GM19468 (cell line): ENCODE results near the gene CPNE4.

Experiments
- ATAC-seq: cut with Tn5 transposase; IDR thresholded peaks from one replicate; pipeline ENCODE4 v1.9.1; 2021; ENCODE audit warnings: mild to moderate bottlenecking, moderate library complexity, moderate number of reproducible peaks; ENCODE audit not compliant: unreplicated experiment; ENCODE audit errors: extremely low read depth

The CPNE4 gene

DNA sequence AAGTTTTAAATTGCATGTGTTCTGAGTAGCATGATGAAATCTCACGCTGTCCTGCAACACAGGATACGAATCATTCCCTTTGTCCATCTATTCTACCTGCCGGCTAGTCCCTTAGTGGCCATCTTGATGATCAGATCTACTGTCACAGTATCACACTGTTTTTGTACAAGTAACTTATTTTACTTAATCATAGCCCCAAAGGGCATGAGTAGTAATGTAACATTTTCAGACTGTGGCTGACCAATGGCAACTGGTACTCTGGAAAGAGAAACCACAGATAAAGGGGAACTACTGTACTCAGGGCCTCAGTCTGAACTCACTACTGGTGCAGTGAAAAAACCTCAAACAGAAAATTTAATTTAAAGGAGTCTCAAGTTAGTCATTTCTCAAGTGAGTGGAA, 404.7 kb downstream of the CPNE4 start:
- ATAC-seq = peak; percentile 87

DNA sequence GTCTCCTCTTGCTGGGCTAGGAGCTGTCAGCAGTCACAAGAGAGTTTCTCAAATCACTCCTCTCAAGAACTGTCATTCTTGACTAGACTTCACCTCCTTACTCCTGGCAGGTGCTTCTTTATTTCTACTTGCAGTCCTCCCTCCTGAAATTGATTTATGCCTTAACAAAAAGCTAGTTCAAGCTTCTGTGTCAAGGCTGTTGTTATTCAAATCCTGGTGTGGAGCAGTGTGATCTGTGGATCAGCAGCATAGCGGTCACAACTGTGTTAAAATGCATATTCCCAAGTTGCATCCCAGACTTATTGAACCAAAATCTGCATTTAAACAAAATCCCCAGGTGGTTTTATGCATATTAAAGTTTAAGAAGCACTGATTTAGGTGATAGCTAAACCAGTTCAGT, 411.4 kb downstream of the CPNE4 start:
- ATAC-seq = no peak

DNA sequence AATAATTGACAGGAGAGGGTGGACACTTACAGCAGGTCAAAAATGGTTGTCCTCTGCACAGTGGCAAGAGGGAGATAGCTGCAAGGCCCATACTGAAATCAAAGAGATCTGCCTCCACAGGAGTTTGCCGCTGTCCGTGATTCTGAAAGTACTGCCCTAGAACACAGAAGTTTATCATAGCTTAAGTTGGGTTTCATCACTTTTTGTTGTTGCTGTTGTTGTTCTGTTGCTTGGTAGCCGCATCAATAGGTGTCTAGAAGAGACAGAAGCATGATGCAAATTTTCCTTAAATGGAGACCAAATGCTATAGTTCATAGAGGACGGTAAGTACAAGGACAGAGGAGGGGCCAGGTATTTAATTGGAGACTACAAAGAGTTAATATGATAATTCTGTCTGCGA, 412.1 kb downstream of the CPNE4 start:
- no peak for ATAC-seq

DNA sequence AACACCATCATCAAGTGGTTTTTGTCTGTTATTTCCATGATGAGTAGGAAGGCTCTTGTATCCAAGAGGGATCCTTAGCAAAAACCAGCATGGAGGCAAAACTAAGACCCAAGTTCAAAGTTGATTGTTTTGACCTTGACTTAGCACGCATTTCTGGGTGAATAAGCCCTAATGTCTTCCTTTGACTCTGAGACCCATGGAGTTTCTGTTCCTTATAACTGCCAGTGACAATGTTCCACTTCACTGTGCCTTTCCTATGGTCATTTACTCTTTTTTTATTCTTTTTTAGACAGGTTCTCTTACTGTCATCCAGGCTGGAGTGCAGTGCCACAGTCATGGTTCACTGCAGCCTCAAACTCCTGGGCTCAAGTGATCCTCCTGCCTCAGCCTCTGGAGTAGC, 413.8 kb downstream of the CPNE4 start:
- no peak for ATAC-seq

DNA sequence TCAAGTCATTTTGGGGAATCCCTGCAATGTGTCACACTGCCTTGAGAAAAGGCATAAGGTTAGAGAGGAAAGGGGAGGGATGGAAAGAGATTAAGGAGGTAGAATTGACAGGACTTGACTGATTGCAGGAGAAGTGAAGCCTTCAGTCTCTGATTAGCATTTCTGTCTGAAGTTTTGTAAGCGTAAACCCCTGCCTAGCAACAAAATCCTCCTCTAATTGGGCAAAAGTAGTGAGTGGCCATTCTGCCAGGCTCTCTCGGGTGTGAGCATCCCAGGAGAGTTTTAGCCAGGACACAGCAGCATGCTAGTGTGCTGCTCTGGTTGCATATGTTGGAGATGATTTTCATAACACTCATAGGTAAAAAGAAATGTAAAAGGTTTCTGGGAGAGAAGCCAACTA, 415.0 kb downstream of the CPNE4 start:
- ATAC-seq = no peak

DNA sequence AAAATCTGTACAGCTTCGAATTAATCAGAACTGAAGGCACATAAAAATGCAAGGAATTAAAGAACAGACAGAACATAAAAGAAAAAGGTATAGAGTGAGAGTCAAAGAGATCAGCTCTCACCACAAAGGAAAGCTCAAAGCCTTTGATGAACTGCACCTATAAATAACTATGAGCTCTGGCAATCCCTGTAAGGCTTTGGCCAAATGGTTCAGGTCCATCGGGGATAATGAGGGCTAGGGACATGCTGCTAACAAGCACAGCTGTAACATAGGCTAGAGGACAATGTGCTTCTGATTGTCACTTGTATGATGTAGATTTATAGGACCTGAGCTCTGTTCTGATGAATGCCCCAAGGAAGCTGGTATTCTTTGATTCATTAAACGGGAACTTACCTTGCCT, 418.1 kb downstream of the CPNE4 start:
- ATAC-seq = no peak

DNA sequence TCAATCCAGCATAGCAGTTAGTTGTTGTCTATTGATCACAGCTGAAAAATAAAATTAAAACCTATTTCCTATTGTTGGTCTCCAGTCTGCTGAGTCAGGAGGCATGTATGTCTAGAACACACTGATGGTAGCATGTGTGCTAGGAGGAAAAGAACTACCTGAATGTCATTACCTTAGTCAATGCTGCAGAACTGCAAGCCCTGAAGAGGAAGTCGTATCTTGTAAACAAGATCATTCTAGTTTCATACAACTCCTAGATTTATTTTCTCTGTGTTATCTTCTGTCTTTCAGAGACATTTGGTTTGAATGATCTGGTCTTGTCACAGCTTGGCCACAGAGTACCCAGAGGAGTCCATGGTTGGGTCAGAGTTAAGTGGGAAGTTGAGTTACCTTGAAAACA, 422.1 kb downstream of the CPNE4 start:
- ATAC-seq = no peak

DNA sequence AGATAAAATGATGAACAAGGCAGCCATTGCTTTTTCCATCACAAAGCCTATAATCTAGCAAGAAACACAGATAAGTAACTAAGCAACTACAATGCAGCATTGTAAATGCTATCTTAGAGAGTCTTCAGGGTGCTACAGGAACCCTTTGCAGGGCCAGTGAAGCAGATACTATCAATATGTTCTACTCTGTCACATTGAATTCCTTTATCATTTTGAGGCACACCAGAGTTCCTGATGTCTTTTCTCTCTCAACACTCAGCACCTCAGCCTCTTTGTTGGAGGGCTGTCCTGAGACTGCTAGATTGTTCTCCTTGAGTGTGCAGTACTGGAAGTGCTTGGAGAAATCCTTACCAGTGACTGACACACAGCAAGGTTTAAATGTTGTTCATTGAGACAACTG, 424.6 kb downstream of the CPNE4 start:
- no peak for ATAC-seq

DNA sequence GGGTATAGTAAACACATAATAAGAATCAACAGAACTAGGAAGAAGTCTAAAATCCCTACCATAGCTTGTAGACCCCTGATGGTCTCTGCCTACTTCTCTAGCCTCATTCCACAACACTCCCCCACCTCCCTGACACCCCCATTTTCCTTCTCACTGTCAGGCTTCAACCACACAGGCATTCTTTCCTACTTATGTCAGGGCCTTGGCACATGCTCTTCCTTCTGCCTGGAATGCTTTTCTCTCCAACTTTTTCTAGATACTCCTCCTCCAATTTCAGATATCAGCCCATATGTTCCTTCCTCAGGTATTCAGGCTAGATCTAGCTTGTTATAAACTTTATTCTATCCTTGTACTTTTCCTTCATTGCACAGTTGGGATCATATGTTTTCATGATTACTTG, 426.1 kb downstream of the CPNE4 start:
- no peak for ATAC-seq

DNA sequence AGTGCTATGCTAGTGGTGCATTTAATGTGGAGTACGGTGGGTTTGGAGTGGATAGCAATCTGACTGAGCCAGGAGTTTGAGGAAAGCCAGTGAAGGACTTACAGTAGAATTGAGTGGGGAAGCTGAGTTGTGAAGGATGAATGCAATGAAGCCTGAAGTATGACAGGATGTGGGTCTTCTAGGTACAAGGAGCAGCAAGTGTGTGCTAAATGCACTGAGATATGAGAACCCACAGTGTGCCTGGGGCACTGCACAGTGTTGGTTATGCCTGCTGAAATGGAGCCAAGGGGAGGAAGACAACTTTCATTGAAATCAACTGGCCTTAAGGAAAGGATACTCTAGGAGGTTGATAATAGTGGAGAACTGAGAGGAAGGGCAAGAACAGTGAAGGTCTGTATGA, 426.5 kb downstream of the CPNE4 start:
- no peak for ATAC-seq

DNA sequence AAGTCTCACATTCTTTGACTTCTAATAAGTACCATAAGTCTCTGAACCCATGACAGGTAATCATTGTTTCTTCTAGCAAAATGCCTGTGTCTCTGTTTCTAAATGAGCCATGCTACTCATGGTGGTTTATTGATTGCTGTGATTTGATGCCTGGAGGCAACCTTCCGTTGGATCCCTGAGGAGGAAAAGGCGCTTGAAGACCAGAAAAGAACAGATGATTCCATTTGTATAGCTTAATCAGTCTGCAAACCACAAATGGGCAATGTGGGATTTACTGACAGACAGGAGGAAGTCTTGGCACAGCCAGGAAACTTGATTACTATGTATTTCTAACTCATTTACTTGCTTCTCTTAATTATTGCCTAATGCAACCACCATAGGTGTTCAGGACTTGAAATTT, 428.9 kb downstream of the CPNE4 start:
- no peak for ATAC-seq

DNA sequence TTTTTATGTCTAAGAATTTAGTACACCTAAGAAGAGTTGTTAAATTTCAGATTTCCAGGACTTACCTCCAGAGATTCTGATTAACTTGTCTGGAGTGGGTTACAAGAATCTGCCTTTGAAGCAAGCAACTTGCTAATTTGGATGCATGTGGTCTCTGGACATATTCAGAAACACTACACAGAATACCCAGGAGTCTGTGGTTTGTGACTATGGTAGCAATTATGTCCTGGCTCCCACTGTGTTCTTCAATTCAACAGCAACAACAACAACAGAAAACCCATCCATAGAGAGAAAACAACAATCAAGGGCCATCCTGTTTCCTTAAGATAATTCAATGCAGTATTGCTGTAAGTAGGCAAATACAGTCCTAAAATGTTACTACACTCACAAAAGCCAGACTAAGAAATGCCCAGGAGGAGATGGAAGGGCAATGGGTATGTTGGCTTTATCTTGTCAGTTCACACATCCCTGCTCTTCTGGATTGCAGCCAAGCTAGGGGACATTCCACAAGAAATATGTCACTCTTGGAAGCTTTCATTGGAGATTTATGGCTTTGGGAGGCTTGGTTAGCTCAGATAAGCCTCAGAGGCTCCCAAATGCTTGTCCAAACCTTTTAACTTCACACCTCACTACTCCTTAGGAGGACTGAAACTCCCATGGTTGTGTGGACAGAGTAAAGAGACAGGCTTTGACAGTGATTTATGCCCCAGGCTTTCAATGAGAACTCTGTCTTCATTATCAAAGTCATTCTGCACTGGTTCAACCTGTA, 432.6 kb downstream of the CPNE4 start:
- ATAC-seq = no peak

DNA sequence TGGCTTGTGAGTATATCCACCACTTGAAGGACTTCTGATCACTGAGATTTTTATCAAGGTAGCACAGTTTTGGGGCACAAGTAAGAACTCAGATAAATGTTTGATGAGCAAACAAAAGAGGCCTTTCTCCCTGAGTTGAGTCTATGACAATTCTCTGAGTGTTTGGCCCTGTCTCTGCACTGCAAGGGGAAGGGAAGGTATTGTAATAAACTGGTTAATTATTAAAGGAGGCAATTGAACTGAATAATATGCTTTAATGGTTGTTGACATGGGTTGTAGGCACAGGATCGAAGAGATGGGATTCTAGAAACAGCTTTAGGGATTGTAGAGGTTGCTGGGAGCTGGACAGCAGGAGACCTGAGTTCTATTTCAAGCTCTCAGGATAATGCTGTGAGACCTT, 437.0 kb downstream of the CPNE4 start:
- ATAC-seq = no peak

DNA sequence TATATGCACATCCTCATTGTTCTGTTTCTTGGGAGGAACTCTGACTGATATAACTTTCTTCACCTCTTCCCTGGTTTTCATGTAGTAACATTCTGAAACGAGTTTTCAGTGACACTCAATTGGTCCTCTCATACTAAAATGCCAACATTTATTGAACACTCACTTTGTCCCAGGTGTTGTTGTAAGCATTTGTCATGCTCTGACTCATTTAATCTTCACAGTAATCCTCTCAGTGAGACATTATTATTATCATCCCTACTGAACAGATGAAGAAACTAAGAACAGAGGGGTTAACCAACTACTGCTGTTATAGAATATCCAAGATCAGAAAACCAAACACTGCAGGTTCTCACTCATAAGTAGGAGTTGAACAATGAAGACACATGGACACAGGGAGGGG, 437.9 kb downstream of the CPNE4 start:
- no peak for ATAC-seq

DNA sequence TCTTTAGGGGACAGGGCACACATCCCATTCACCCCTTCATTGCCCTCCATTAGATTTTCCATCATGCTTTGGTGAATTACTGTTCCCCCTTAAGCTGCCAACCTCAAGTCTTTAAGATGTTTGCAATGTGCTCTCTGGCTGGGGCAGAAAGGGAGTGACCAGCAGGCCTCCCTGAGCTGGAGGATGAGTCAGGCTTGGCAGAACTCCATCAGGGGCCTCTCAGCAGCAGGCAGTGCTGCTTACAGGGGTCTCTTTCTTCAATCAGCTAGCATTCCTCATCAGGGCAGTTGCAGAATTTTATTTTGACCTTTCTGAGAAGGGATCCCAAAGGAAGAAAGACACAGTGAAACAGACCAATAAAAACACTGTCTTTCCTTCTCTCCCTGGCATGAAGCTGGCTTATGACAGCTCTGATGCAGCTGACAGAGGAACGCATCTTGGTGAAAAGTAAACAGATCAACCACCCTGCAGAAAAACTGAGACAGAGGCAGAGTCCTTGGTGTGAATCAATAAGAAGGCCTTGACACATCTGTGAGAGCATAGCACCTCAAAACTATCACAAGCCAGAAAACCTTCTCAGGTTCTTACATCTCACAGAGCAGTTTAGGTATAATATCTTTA, 443.3 kb downstream of the CPNE4 start:
- ATAC-seq = no peak

DNA sequence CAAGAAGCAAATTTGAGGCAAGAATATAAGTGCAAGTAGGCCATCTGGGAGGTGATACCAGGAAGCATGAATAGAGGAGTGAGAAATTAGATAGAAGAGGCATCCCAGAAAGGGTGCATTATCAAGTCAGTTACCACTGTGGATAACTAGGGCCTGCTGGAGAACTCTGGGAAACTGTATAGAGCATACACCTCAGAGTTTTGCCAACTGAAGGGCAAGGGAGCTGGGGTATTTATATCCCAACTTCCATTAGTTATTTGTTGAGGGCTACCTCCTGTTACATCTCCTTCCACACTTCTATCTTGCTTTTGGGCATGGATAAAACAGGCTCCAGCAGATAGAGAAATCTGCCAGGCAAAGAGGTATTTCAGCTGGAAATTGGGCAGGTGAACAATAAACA, 448.5 kb downstream of the CPNE4 start:
- no peak for ATAC-seq

DNA sequence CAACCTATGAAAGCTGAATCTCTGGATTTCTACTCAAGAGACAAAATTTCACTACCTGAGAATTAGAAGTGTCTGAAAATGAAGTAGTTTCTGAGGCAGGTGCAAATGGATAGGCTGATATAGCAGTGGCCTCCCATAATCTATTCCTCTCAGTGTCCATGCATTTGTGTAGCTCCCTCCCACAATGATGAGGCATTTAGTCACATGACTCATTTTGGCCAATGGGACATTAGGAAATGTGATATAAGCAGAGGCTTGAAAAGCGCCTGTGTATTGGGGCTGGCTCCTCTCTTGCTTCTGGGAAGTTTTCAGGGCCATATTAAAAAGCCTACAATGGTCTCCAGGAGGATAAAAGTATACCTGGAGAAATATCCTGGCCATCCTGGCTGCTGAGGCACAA, 452.4 kb downstream of the CPNE4 start:
- no peak for ATAC-seq

DNA sequence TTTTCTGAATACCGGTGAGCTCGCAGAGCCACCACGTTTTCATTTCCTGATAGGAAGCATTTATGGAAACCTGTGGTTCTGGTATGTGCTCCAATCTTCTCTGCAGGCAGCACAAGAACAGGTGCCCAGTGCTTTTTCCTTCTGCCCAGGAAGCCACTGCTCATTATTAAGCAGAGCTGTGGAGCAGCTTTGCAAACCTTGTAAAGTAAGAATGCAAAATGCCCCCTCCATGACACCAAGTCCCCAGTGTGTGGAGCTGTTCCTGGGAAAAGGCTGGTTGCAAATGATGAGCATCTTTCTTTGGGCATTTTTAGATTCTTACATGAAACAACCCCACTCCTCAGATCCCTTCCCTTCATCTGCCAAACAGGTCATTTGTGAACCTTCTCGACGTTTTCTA, 466.4 kb downstream of the CPNE4 start:
- ATAC-seq = no peak

DNA sequence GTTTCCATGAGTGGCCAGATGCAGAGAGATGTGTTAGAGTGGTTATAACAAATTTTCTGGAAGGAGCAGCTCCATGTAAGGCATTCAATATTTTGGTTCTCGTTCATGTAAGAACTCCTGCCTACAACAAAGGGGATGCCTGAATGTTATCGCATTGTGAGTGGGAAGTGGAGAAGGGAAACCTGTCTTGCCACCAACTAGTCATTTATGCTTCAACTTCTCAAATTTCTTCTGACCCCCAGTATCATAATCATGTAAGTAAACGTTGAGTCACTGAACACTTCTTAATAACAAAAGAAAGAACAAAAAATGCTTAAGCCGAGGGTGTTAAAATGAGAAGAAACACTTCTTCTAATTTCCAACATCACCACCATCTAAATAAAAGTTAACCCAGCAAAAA, 470.0 kb downstream of the CPNE4 start:
- no peak for ATAC-seq

DNA sequence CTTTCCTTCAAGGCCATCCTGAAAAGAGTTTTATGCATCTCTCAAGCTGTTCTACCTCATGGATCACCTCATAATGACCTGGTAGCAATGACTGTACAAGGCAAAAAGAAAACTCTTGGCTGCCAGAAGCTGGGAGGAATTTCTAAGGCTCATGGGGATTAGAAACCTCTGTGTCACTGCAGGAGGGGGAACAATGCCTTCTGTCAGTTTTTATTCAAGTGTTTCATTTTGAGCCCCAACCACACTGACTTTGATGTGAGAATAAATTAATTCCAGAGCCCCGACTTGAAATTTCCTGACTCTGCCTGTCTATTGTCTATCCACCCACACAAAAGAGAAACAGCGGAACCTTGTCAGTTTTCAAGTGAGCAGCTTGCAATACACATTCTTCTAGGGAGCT, 473.3 kb downstream of the CPNE4 start:
- ATAC-seq = no peak

DNA sequence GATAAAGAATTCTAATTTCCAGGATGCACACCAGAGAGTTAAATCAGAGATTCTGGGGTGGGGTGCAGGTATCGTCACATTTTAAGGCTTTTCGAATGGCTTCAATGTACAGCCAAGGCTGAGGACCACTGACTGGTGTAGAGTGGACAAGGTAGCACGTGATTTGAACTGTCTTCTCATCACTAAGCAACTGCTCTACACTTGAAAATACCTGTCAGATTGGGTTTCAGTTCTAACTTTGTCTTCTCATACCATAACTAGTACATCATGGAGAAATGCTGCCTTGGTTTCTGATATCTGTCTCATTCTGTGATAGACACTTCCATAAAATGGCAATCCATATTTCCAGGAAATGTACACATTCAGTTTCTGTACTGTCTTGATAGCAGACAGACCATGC, 474.0 kb downstream of the CPNE4 start:
- no peak for ATAC-seq

DNA sequence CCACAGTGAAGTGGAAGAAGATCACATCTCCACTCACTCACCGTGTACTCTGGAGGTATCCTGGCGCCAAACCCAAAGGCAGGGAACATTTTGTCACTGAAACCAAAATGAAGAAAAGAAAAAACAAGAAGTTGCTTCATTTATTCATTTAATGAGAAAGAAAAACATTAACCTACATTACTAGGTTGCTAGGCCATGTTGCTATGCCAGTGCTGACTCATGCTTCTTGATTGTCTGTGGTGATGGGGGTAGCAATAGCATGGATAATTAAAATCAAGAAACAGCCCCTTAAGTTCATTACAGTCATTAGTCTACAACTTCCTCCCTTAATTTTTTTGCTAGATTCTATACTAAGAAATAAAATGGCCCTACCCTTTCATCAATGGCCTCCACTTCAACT, 479.4 kb downstream of the CPNE4 start:
- ATAC-seq = no peak
